Mesenchymal stem cell (in vitro differentiated cells and primary cell): ENCODE results near the gene DNAI2.

Experiments
- DNase-seq: peaks from one replicate; pipeline ENCODE4 v3.0.0-alpha.2; 2013
- H2AFZ ChIP-seq: one replicate; pipeline ENCODE4 v1.6.1; 2013; ENCODE audit warnings: low read depth, mild to moderate bottlenecking, control low read depth, inconsistent platforms, low read length, moderate library complexity
- H2AK5ac ChIP-seq: 2 replicates; pipeline ENCODE4 v1.6.1; 2013; ENCODE audit warnings: low read length, moderate library complexity, mild to moderate bottlenecking, inconsistent platforms; ENCODE audit not compliant: severe bottlenecking
- H2BK120ac ChIP-seq: one replicate; pipeline ENCODE4 v1.6.1; 2013; ENCODE audit warnings: low read depth, mild to moderate bottlenecking, inconsistent platforms, low read length, moderate library complexity
- H2BK12ac ChIP-seq, 2 experiments: one replicate each; pipeline ENCODE4 v1.6.1; 2013; ENCODE audit warnings: inconsistent platforms in 2 of 2, low read length in 2 of 2, mild to moderate bottlenecking in 2 of 2, moderate library complexity in 2 of 2, control low read depth in 1 of 2
- H2BK15ac ChIP-seq: one replicate; pipeline ENCODE4 v1.6.1; 2013; ENCODE audit warnings: mild to moderate bottlenecking, low read depth, inconsistent platforms; ENCODE audit not compliant: poor library complexity, severe bottlenecking
- H2BK5ac ChIP-seq: 2 replicates; pipeline ENCODE4 v1.6.1; 2013; ENCODE audit warnings: low read depth, mild to moderate bottlenecking, low read length, control low read depth, inconsistent platforms; ENCODE audit not compliant: poor library complexity, severe bottlenecking
- H3K14ac ChIP-seq, 2 experiments: one replicate each; pipeline ENCODE4 v1.6.1; 2013; ENCODE audit warnings: inconsistent platforms in 2 of 2, low read length in 2 of 2, control low read depth in 1 of 2, mild to moderate bottlenecking in 1 of 2, moderate library complexity in 1 of 2
- H3K18ac ChIP-seq, 2 experiments: one replicate each; pipeline ENCODE4 v1.6.1; 2013; ENCODE audit warnings: inconsistent platforms in 2 of 2, low read length in 2 of 2, control low read depth in 1 of 2, low read depth in 1 of 2, mild to moderate bottlenecking in 1 of 2
- H3K23ac ChIP-seq, 2 experiments: one replicate each; pipeline ENCODE4 v1.6.1; 2013; ENCODE audit warnings: inconsistent platforms in 2 of 2, low read length in 2 of 2, mild to moderate bottlenecking in 2 of 2, moderate library complexity in 2 of 2, control low read depth in 1 of 2
- H3K27ac ChIP-seq: 2 replicates; pipeline ENCODE4 v1.5.1; 2013; ENCODE audit warnings: mild to moderate bottlenecking, moderate library complexity, low read length, control low read depth, inconsistent platforms; ENCODE audit not compliant: poor library complexity, severe bottlenecking
- H3K27me3 ChIP-seq, 2 experiments: 2 replicates each; pipeline versions ENCODE4 v1.6.1 to v1.7.0; 2013; ENCODE audit warnings: low read length in 2 of 2, mild to moderate bottlenecking in 2 of 2, moderate library complexity in 2 of 2, control low read depth in 1 of 2, inconsistent platforms in 1 of 2; ENCODE audit not compliant: control insufficient read depth in 1 of 2, insufficient read depth in 1 of 2
- H3K36me3 ChIP-seq, 2 experiments: 2 replicates each; pipeline versions ENCODE4 v1.6.1 to v1.7.0; 2013; ENCODE audit warnings: low read length in 2 of 2, control low read depth in 1 of 2, inconsistent platforms in 1 of 2, low read depth in 1 of 2, mild to moderate bottlenecking in 1 of 2; ENCODE audit not compliant: insufficient read depth in 2 of 2, control insufficient read depth in 1 of 2
- H3K4ac ChIP-seq, 2 experiments: one replicate each; pipeline ENCODE4 v1.6.1; 2013; ENCODE audit warnings: inconsistent platforms in 2 of 2, low read length in 2 of 2, mild to moderate bottlenecking in 2 of 2, moderate library complexity in 2 of 2, control low read depth in 1 of 2, low read depth in 1 of 2
- H3K4me1 ChIP-seq: 2 replicates; pipeline ENCODE4 v1.6.1; 2013; ENCODE audit warnings: low read depth, low read length, control low read depth; ENCODE audit not compliant: control insufficient read depth, insufficient read depth
- H3K4me2 ChIP-seq: 2 replicates; pipeline ENCODE4 v1.6.1; 2013; ENCODE audit warnings: low read length, mild to moderate bottlenecking, inconsistent platforms; ENCODE audit not compliant: poor library complexity, severe bottlenecking
- H3K4me3 ChIP-seq, 2 experiments: 2 replicates each; pipeline versions ENCODE4 v1.5.1 to v1.7.0; 2013; ENCODE audit warnings: low read length in 2 of 2, mild to moderate bottlenecking in 2 of 2, control low read depth in 1 of 2, low read depth in 1 of 2; ENCODE audit not compliant: insufficient read depth in 1 of 2
- H3K79me1 ChIP-seq: replicated peaks from 2 replicates; pipeline ENCODE4 v1.6.1; 2013; ENCODE audit warnings: mild to moderate bottlenecking, control low read depth, low read length, inconsistent platforms; ENCODE audit not compliant: poor library complexity, severe bottlenecking
- H3K9ac ChIP-seq: 2 replicates; pipeline ENCODE4 v1.7.0; 2013; ENCODE audit warnings: mild to moderate bottlenecking, low read length, moderate library complexity
- H3K9me3 ChIP-seq: 2 replicates; pipeline ENCODE4 v1.7.0; 2013; ENCODE audit warnings: mild to moderate bottlenecking, low read length; ENCODE audit not compliant: control insufficient read depth
- H4K8ac ChIP-seq: one replicate; pipeline ENCODE4 v1.6.1; 2013; ENCODE audit warnings: inconsistent platforms, mild to moderate bottlenecking, low read length, moderate library complexity
- H4K91ac ChIP-seq: one replicate; pipeline ENCODE4 v1.6.1; 2013; ENCODE audit warnings: mild to moderate bottlenecking, low read length, inconsistent platforms
- WGBS: methylation state at CpG from one replicate; pipeline ENCODE4 v1.1.7; 2013; ENCODE audit warnings: mixed read lengths; 5-methylcytosine and 5-hydroxymethylcytosine counted together

DNAI2 gene

GRCh38 chr17:74271281-74271680, 2.8 kb upstream of the DNAI2 start:
- Histone ChIP-seq H2BK120ac (no peak overlapping the region), H3K23ac (no peak overlapping the region), H4K8ac (no peak overlapping the region), H3K27ac (no peak overlapping the region), H3K14ac (no peak overlapping the region), H3K18ac (no peak overlapping the region), H2BK12ac (no peak overlapping the region), H3K4me3 (no peak overlapping the region), H4K91ac (no peak overlapping the region), H3K36me3 (no peaks in the 10 kb centered on the region), H3K4ac (no peak overlapping the region), H3K79me1 (no peaks in the 10 kb centered on the region), H2BK5ac (no peak overlapping the region), H3K4me2 (no peak overlapping the region), H2AFZ (no peak overlapping the region), H3K4me1 (peaks cover 2% of the 10 kb centered on the region), H2AK5ac (no peak overlapping the region), H3K27me3 (peaks cover 36 to 65% of the 10 kb centered on the region in 2 experiments), H3K9me3 (no peaks in the 10 kb centered on the region), H3K9ac (no peak overlapping the region), H2BK15ac (no peak overlapping the region)
- 72% methylated on average over 3 of the region's 3 CpGs for WGBS
- no peak for DNase-seq

DNA sequence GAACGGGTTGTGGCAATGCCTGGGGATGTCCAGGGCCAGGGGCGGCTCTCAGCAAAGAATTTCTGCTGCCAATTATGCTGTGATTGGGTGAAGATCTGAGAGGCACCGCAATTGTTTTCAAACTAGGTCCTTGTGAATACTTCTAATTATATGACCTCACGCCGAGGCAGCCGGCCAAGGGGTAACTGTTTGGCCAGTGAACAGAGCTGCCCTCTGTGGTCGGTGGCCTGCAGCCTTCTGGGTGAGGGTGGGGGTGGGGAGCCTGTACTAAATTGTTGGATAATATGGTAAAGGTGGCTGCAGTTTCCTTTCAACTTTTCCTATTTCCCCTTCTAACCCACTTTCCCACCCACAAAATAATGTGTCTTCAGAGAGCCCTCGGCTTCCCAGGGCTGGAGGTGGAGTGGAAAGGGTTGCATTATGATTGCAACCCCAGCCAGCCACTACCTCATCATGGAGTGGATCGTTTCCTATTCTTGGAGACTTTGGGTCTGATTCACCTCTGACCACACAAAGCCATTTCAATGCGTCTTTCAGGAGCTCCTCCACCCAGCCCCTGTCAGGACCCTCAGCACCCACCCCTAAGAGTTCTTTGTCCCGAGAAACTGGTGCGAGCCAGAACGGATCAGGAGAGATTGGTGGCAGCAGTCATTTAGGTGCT, 2.0 kb upstream of the DNAI2 start:
- Histone ChIP-seq H2BK120ac (no peak overlapping the region), H3K4ac (no peak overlapping the region), H3K79me1 (no peaks in the 10 kb centered on the region), H4K8ac (no peak overlapping the region), H4K91ac (no peak overlapping the region), H3K4me3 (peak overlapping the region in 1 of 2 experiments; percentile 57), H3K4me2 (no peak overlapping the region), H2BK12ac (no peak overlapping the region), H3K36me3 (no peaks in the 10 kb centered on the region), H3K9ac (peak overlapping the region; percentile 50), H2BK5ac (no peak overlapping the region), H2BK15ac (no peak overlapping the region), H3K27me3 (peaks cover 40 to 68% of the 10 kb centered on the region in 2 experiments), H3K23ac (no peak overlapping the region), H2AFZ (no peak overlapping the region), H2AK5ac (no peak overlapping the region), H3K9me3 (no peaks in the 10 kb centered on the region), H3K4me1 (peaks cover 2% of the 10 kb centered on the region), H3K27ac (no peak overlapping the region), H3K14ac (no peak overlapping the region), H3K18ac (no peak overlapping the region)
- 89% methylated on average over 13 of the region's 13 CpGs for WGBS
- DNase-seq = no peak

- H3K9me3 ChIP-seq = no peaks in the 10 kb centered on the region
- no peak overlapping the region for H3K4ac ChIP-seq
- no peaks in the 10 kb centered on the region for H3K79me1 ChIP-seq
- H2BK12ac ChIP-seq = no peak overlapping the region
- peak overlapping the region in 1 of 2 experiments; percentile 57 for H3K4me3 ChIP-seq
- peak overlapping the region; percentile 50 for H3K9ac ChIP-seq
- no peak overlapping the region for H3K4me2 ChIP-seq
- WGBS = 78% methylated on average over 8 of the region's 10 CpGs
- no peak overlapping the region for H3K18ac ChIP-seq
- no peak overlapping the region for H3K14ac ChIP-seq
- H3K36me3 ChIP-seq = no peaks in the 10 kb centered on the region
- H2AFZ ChIP-seq = no peak overlapping the region
- no peak overlapping the region for H2AK5ac ChIP-seq
- no peak overlapping the region for H4K8ac ChIP-seq
- H2BK5ac ChIP-seq = no peak overlapping the region
- no peak overlapping the region for H2BK15ac ChIP-seq
- no peak for DNase-seq
- no peak overlapping the region for H3K23ac ChIP-seq
- no peak overlapping the region for H3K27ac ChIP-seq
- H2BK120ac ChIP-seq = no peak overlapping the region
- no peak overlapping the region for H4K91ac ChIP-seq
- peaks cover 40 to 72% of the 10 kb centered on the region in 2 experiments for H3K27me3 ChIP-seq
- H3K4me1 ChIP-seq = peaks cover 2% of the 10 kb centered on the region
Observed at GRCh38 chr17:74272731-74273201, 1.3 kb upstream of the DNAI2 start.

- Histone ChIP-seq H2BK5ac (no peak overlapping the region), H3K4me1 (peaks cover 2% of the 10 kb centered on the region), H2AK5ac (no peak overlapping the region), H2BK120ac (no peak overlapping the region), H3K27me3 (peaks cover 40 to 55% of the 10 kb centered on the region in 2 experiments), H3K79me1 (no peaks in the 10 kb centered on the region), H3K4me2 (no peak overlapping the region), H3K18ac (no peak overlapping the region), H3K4ac (no peak overlapping the region), H4K91ac (no peak overlapping the region), H3K4me3 (no peak overlapping the region), H3K23ac (no peak overlapping the region), H2BK12ac (no peak overlapping the region), H3K27ac (no peak overlapping the region), H3K14ac (no peak overlapping the region), H4K8ac (no peak overlapping the region), H2BK15ac (no peak overlapping the region), H2AFZ (no peak overlapping the region), H3K36me3 (no peaks in the 10 kb centered on the region), H3K9ac (no peak overlapping the region), H3K9me3 (no peaks in the 10 kb centered on the region)
- WGBS = 84% methylated on average over 12 of the region's 14 CpGs
- DNase-seq = no peak
Observed at GRCh38 chr17:74274709-74275340, 791 bp downstream of the DNAI2 start.
